CD1c-positive myeloid dendritic cell (primary cell): ENCODE results near the gene FNDC11.
"Not testable (repeated sequence)": the region's sequence is repeated elsewhere in the genome, so short reads cannot be mapped to it uniquely, and the experiment has no call there.

Experiments
- DNase-seq: peaks from one replicate; pipeline ENCODE4 v3.0.0-alpha.2; 2016; ENCODE audit errors: extremely low spot score

Gene FNDC11

GRCh38 chr20:63553251-63553932 is 567 bp upstream of the FNDC11 start:
- peak; percentile 75 for DNase-seq

GRCh38 chr20:63554361-63555278 is 661 bp downstream of the FNDC11 start:
- DNase-seq, result no peak

GRCh38 chr20:63555661-63556381 is 1.9 kb downstream of the FNDC11 start:
- no peak for DNase-seq

- no peak for DNase-seq
Measured at GRCh38 chr20:63556873-63557478, 3.0 kb downstream of the FNDC11 start.

- DNase-seq, result no peak
Measured at GRCh38 chr20:63557481-63557891, 3.5 kb downstream of the FNDC11 start.

- DNase-seq, result no peak
Measured at GRCh38 chr20:63558804-63559484, 5.0 kb downstream of the FNDC11 start.

GRCh38 chr20:63559485-63560332 is 5.8 kb downstream of the FNDC11 start:
- DNase-seq, result not testable (repeated sequence)

GRCh38 chr20:63560333-63560805 is 6.4 kb downstream of the FNDC11 start:
- DNase-seq, result no peak

GRCh38 chr20:63560856-63561609 is 7.1 kb downstream of the FNDC11 start:
- DNase-seq, result no peak

- no peak for DNase-seq
Measured at GRCh38 chr20:63561624-63562396, 7.9 kb downstream of the FNDC11 start.

- no peak for DNase-seq
Measured at GRCh38 chr20:63562461-63563224, 8.7 kb downstream of the FNDC11 start.

GRCh38 chr20:63563225-63563935 is 9.4 kb downstream of the FNDC11 start:
- no peak for DNase-seq

- DNase-seq, result no peak
Measured at GRCh38 chr20:63564036-63564810, 10.3 kb downstream of the FNDC11 start.

GRCh38 chr20:63565021-63565698 is 11.2 kb downstream of the FNDC11 start:
- DNase-seq, result no peak

- no peak for DNase-seq
Measured at GRCh38 chr20:63565699-63566335, 11.9 kb downstream of the FNDC11 start.
